Body of pancreas (tissue), 4 donors: ENCODE data around the gene LRIG1. TPM values are rescaled to one million over a fixed set of nuclear protein-coding genes. Genes with fewer than 3 reads are reported as not detected.

Experiments
- ATAC-seq: fragments of 150-250 bp; one replicate; pipeline ENCODE4 v1.9.1; 2016
- DNase-seq, 4 donors: peaks; one replicate each; pipeline ENCODE4 v3.0.0-alpha.2; 2019
- H3K27ac ChIP-seq, 4 donors: fragments of 200-600 bp; sonication (generic); 1 replicate in 3 of 4; 2 replicates in 1 of 4; pipeline versions ENCODE4 v1.5.1 to v1.6.1; 2016 to 2019; ENCODE audit warnings: mild to moderate bottlenecking in 1 of 4, mixed read lengths in 1 of 4, moderate library complexity in 1 of 4
- H3K27me3 ChIP-seq, 2 donors: fragments of 200-600 bp; sonication (generic); one replicate each; pipeline ENCODE4 v1.6.0; 2016; ENCODE audit warnings: mild to moderate bottlenecking in 1 of 2
- H3K36me3 ChIP-seq, 2 donors: fragments of 200-600 bp; sonication (generic); replicated peaks in 1 of 2; 2 replicates each; pipeline ENCODE4 v1.5.1; 2016; ENCODE audit warnings: low read depth in 2 of 2; ENCODE audit not compliant: insufficient read depth in 1 of 2
- H3K4me1 ChIP-seq: fragments of 200-600 bp; sonication (generic); one replicate; pipeline ENCODE4 v1.6.0; 2016
- H3K4me3 ChIP-seq, 2 donors: fragments of 200-600 bp; sonication (generic); 1 replicate in 1 of 2; 2 replicates in 1 of 2; pipeline ENCODE4 v1.5.1; 2016 to 2019
- H3K9me3 ChIP-seq, 3 donors: fragments of 200-600 bp; sonication (generic); 1 replicate in 2 of 3; 2 replicates in 1 of 3; pipeline ENCODE4 v1.5.1; 2016
- POLR2A ChIP-seq, 3 donors: fragments of 450-650 bp; IDR thresholded peaks; one replicate each; pipeline ENCODE4 v1.6.1; 2016; ENCODE audit warnings: antibody characterized with exemption in 3 of 3, mild to moderate bottlenecking in 2 of 3
- WGBS, 2 donors: methylation state at CpG; one replicate each; pipeline ENCODE4 v1.1.5; 2017; 5-methylcytosine and 5-hydroxymethylcytosine counted together
- intact Hi-C: fragments of 100-400 bp; cut with DNase I; formaldehyde crosslinking; loops from one replicate; pipeline ENCODE4 v1.15.1; 2023
- total RNA-seq, 2 donors: library from RNA; depleted of rRNA; stranded (reverse); fragments of >200 nt; gene quantifications; one replicate each; pipeline ENCODE4 v1.1.0, GENCODE V29; 2016
- TF ChIP-seq, protein P1 (sequence below), 7 experiments: fragments of 450-650 bp in 4 of 7; fragments of 200-600 bp in 3 of 7; sonication (generic) in 3 of 7; IDR thresholded peaks; one replicate each; pipeline ENCODE4 v1.5.1; 2016 to 2019; ENCODE audit warnings: antibody characterized with exemption in 7 of 7

The LRIG1 gene
- total RNA-seq, 2 donors from 2014 or later = 111 to 114 TPM

- ATAC-seq (no peak), DNase-seq (no peak)
- no peak overlapping the region for H3K4me3 ChIP-seq
- peak overlapping the region in 1 of 4 donors; percentile 3 for H3K27ac ChIP-seq
- intact Hi-C loops = no loop called here
- WGBS, 2 donors = 90 to 92% methylated on average over 10 of the region's 10 CpGs
- no peaks in the 10 kb centered on the region for H3K27me3 ChIP-seq
- peaks cover 96% of the 10 kb centered on the region for H3K4me1 ChIP-seq
- TF ChIP-seq, protein P1, sequence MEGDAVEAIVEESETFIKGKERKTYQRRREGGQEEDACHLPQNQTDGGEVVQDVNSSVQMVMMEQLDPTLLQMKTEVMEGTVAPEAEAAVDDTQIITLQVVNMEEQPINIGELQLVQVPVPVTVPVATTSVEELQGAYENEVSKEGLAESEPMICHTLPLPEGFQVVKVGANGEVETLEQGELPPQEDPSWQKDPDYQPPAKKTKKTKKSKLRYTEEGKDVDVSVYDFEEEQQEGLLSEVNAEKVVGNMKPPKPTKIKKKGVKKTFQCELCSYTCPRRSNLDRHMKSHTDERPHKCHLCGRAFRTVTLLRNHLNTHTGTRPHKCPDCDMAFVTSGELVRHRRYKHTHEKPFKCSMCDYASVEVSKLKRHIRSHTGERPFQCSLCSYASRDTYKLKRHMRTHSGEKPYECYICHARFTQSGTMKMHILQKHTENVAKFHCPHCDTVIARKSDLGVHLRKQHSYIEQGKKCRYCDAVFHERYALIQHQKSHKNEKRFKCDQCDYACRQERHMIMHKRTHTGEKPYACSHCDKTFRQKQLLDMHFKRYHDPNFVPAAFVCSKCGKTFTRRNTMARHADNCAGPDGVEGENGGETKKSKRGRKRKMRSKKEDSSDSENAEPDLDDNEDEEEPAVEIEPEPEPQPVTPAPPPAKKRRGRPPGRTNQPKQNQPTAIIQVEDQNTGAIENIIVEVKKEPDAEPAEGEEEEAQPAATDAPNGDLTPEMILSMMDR (IDR thresholded peaks at IDR 0.05) = no peak
- no peak for TF ChIP-seq POLR2A (IDR thresholded peaks at IDR 0.05)
- no peaks in the 10 kb centered on the region for H3K36me3 ChIP-seq
- no peaks in the 10 kb centered on the region for H3K9me3 ChIP-seq
Measured at GRCh38 chr3:66470956-66471686, 29.7 kb downstream of the LRIG1 start.

- intact Hi-C loops = no loop called here
- DNase-seq = no peak
- no peaks in the 10 kb centered on the region for H3K27me3 ChIP-seq
- H3K4me1 ChIP-seq = peaks cover 93% of the 10 kb centered on the region
- H3K36me3 ChIP-seq = no peaks in the 10 kb centered on the region
- no peak overlapping the region for H3K4me3 ChIP-seq
- no peak for ATAC-seq
- TF ChIP-seq POLR2A (IDR thresholded peaks at IDR 0.05) = no peak
- TF ChIP-seq, protein P1 (IDR thresholded peaks at IDR 0.05) = no peak
- H3K27ac ChIP-seq = peak overlapping the region in 1 of 4 donors; percentile 12
- no peaks in the 10 kb centered on the region for H3K9me3 ChIP-seq
- 62 to 64% methylated on average over 5 of the region's 5 CpGs for WGBS, 2 donors
Measured at GRCh38 chr3:66470285-66470684, 30.5 kb downstream of the LRIG1 start.

- intact Hi-C loops = no loop called here
- no peak overlapping the region for H3K4me3 ChIP-seq
- no peaks in the 10 kb centered on the region for H3K9me3 ChIP-seq
- no peaks in the 10 kb centered on the region for H3K36me3 ChIP-seq
- DNase-seq (no peak), ATAC-seq (no peak)
- TF ChIP-seq POLR2A (IDR thresholded peaks at IDR 0.05) = no peak
- TF ChIP-seq, protein P1 (IDR thresholded peaks at IDR 0.05) = no peak
- peaks cover 93% of the 10 kb centered on the region for H3K4me1 ChIP-seq
- no peaks in the 10 kb centered on the region for H3K27me3 ChIP-seq
- peak overlapping the region in 1 of 4 donors; percentile 36 for H3K27ac ChIP-seq
- WGBS, 2 donors = 67 to 71% methylated on average over 4 of the region's 4 CpGs
Measured at GRCh38 chr3:66469220-66469640, 31.6 kb downstream of the LRIG1 start.

DNA sequence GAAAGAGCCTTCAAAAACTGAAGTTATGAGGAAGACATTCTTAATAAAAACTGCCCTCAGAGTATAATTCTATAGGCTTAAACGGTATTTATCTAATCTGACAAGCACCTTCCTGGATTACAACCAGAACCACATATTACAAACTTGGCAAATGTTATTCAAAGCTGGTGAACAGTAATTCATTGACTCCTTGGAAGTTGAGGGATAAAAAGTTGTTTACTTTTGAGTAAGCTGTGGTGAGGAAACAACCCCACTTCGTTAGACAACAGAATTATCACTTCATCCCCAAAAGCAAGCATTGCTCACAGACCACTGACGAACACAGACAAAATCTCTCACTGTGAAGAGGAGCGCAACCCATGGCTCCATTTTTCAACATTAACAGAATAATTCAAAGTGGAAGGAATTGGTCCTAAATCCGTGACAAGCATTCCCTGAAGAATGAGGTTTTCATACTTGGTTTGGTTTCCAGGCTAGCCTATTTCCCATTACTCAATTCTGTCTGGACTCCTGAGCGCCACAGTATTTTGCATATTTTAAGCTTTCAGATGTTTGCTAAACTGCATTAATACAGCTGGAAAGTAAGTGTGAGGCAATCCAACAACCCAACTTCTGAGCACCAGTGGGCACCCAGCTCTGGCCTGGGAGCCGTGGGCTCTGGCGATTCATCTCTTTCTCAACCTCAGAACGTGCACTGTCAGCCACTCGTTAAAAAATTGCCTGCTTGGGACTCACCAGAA lies 32.7 kb downstream of the LRIG1 start:
- Histone ChIP-seq H3K4me3 (no peak overlapping the region), H3K9me3 (no peaks in the 10 kb centered on the region), H3K36me3 (no peaks in the 10 kb centered on the region), H3K27me3 (no peaks in the 10 kb centered on the region), H3K4me1 (peaks cover 93% of the 10 kb centered on the region), H3K27ac (peak overlapping the region in 2 of 4 donors; percentile 27 to 36)
- no peak for DNase-seq
- no peak for ATAC-seq
- TF ChIP-seq, protein P1 (IDR thresholded peaks at IDR 0.05) = no peak
- TF ChIP-seq POLR2A (IDR thresholded peaks at IDR 0.05) = no peak
- intact Hi-C loops = no loop called here
- 38 to 43% methylated on average over 10 of the region's 10 CpGs for whole genome bisulfite sequencing, 2 donors
